Cortex of kidney (tissue), 1 donor: ENCODE data around the gene TPX2.

Source experiments
- DNase-seq: peaks from one replicate; lab custom pipeline; 2025; lab: John Stamatoyannopoulos, UW

TPX2 gene, protein sequence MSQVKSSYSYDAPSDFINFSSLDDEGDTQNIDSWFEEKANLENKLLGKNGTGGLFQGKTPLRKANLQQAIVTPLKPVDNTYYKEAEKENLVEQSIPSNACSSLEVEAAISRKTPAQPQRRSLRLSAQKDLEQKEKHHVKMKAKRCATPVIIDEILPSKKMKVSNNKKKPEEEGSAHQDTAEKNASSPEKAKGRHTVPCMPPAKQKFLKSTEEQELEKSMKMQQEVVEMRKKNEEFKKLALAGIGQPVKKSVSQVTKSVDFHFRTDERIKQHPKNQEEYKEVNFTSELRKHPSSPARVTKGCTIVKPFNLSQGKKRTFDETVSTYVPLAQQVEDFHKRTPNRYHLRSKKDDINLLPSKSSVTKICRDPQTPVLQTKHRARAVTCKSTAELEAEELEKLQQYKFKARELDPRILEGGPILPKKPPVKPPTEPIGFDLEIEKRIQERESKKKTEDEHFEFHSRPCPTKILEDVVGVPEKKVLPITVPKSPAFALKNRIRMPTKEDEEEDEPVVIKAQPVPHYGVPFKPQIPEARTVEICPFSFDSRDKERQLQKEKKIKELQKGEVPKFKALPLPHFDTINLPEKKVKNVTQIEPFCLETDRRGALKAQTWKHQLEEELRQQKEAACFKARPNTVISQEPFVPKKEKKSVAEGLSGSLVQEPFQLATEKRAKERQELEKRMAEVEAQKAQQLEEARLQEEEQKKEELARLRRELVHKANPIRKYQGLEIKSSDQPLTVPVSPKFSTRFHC

GRCh38 chr20:31738729-31739549 is at the start of gene TPX2:
TSS of gene TPX2 (plus strand) at chr20:31739290. CDS start at chr20:31757477, 18,187 bp downstream.
- DNase-seq = no peak

GRCh38 chr20:31690124-31690666 is 48.9 kb upstream of the TPX2 start:
- DNase-seq = no peak

GRCh38 chr20:31691646-31692275 is 47.3 kb upstream of the TPX2 start:
- no peak for DNase-seq

- no peak for DNase-seq
Observed at GRCh38 chr20:31693402-31693801, 45.7 kb upstream of the TPX2 start.

- no peak for DNase-seq
Observed at GRCh38 chr20:31693987-31694661, 45.0 kb upstream of the TPX2 start.

DNA sequence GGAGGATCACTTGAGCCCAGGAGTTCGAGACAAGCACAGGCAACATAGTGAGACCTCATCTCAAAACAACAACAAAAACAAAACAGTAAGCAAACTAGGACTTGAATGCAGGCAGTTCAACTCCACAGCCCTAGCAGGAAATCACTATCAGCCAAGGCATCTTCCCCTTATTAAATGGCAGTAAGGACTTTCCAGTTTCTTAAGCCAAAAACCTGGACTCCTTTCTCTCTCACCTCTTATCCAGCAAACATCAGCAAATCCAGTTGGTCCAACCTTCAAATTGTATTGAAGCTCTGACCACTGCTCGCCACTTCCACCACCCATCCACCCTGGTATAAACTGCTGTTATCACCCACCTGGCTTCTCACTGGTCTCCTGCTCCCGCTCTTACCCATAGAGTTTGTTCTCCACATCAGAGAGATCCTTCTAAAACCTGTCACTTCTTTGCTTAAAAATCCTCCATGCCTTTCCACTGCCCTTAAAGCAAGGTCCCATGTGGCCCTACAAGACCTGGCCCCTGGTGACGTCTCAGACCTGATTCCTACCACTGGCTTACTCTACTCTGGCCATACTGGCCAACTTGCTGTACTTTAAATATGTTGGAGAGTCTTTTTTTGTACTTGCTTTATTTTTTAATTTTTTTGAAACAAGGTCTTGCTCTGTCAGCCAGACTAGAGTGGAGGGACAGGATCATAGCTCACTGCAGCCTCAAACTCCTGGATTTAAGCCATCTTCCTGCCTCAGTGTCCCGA is 44.1 kb upstream of the TPX2 start:
- DNase-seq = no peak

DNA sequence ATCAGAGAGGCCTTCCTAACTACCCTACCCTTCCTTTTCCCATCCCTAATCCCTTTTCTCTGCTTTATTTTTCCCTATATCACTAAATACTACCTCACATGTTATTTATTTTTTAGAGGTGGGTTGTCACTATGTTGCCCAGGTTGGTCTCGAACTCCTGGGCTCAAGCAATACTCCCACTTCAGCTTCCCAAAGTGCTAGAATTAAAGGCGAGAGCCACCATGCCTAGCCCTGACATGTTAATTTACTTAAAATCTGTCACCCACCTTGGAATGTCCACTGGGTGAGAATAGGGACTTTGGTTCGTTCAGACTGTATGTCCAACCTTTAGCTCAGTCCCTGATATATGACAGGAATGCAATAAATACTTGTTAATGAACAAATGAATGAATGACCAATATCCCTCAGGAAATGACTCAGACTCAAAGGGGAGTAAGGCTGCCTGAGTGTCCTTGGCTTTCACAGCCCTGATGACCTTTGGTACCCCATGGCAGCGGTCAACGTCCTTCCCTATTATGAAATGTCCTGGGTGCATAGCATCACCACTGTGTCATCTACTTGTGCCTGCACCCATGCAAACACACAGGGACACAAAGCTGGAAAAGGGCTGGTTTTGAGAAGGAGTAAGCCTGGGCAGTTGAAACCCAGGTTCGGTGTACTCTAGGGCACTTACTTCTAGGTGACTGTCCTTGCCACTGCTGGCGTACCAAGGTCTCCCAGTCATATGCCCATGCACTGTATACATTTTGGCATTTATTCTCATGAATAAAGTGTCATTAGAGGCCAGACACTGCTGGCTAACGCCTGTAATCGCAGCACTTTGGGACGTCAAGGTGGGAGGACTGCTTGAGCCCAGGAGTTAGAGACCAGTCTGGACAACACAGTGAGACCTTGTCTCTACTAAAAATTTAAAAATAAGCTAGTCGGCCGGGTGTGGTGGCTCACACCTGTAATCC is 43.0 kb upstream of the TPX2 start:
- no peak for DNase-seq

- no peak for DNase-seq
Observed at GRCh38 chr20:31698243-31698802, 40.8 kb upstream of the TPX2 start.

GRCh38 chr20:31698803-31699718 is 40.0 kb upstream of the TPX2 start:
- DNase-seq = no peak

DNA sequence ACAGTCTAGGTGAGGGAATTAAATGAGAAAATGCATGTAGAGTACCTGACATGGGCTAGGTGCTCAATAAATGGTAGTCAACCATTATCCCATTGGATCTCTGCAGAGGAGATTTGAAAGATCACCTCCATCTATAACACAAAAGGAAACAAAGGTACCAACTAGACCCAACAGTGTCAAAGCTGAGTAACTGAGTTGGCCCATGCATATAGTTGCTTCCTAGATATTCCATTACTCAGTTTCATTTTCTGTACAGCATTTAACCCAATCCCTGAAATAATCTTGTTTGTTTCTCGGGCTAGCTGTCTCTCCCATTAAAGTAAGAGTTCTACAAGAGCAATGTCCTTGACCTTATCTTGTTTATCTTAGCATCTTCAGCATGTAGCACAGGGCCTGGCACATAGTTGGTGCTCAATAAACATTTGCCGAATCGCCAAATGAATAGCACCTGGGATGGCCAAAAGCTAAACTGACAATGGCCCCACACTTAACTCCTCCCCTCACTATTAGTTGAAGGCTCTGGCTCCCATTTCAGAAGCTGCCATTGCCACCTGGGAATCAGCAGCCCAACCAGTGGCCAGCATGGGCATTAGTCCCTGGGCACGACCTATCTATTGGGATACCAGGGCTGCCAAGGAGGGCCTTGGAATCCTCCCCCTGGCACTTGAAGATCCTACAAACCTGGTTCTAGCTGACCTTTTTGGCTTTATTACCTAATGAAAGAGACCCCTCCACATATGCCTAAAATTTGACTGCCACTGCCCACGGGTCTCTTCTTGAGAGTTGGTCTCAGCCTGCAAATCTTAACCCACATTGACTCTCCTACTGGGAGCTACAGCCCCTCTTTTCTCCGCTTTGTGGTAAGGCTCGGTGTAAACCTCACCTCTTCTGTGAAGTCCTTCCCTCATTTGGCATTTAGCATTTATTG is 39.0 kb upstream of the TPX2 start:
- DNase-seq = no peak

- DNase-seq = no peak
Observed at GRCh38 chr20:31700747-31701146, 38.3 kb upstream of the TPX2 start.

DNA sequence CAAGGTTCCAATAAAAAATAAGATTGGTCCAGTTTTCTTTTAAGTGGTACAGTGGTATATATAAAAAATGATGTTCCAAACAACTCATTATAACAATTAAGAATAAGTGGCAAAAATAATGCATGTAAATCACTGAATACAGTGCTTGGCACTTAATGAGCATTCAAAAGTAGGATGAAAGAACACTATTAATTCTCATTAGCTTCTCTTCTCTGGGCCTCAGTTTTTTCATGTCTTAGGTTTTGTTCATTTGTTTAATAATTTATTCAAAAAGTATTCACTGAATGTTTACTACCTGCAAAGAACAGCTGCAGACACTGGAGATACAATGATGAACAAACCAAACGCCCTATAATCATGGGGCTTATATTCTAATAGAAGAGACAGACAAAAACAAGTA is 37.5 kb upstream of the TPX2 start:
- no peak for DNase-seq

GRCh38 chr20:31704225-31705119 is 34.6 kb upstream of the TPX2 start:
- no peak for DNase-seq

DNA sequence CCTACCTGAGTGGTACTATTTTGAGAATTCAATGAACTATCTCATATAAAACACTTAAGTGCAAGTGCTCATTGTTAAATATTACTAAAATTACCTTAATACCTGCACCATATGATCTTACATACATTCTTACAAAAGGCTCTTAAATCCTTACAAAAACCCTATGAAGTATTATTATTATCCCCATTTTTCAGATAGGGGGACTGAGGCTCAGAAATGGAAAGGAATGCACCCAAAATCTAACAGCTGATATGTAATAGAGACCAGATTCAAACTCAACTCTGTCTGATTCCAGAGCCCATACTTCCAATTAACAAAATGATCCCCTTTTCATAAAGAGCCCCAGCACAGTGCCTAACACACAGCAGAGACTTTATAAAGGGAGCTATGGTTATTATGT is 33.9 kb upstream of the TPX2 start:
- no peak for DNase-seq
